IPS DF 19.7 (cell line): ENCODE results near the gene AXL.
"Not testable (repeated sequence)": the region's sequence is repeated elsewhere in the genome, so short reads cannot be mapped to it uniquely, and the experiment has no call there.

Experiments used
- DNase-seq: peaks from one replicate; pipeline ENCODE4 v3.0.0-alpha.2; 2013; ENCODE audit warnings: low read depth, low spot score

The AXL gene

GRCh38 chr19:41206926-41207750 lies 11.9 kb upstream of the AXL start:
- DNase-seq: no peak

GRCh38 chr19:41214161-41214560 lies 4.9 kb upstream of the AXL start:
- DNase-seq: no peak

GRCh38 chr19:41217741-41218140 lies 1.3 kb upstream of the AXL start:
- no peak for DNase-seq

GRCh38 chr19:41218249-41218614 lies 791 bp upstream of the AXL start:
- no peak for DNase-seq

- DNase-seq: no peak
These were observed 1.0 kb downstream of the AXL start for GRCh38 chr19:41219924-41220567.

GRCh38 chr19:41220811-41221210 lies 1.8 kb downstream of the AXL start:
- DNase-seq: no peak

GRCh38 chr19:41221514-41222205 lies 2.6 kb downstream of the AXL start:
- DNase-seq: no peak

GRCh38 chr19:41222240-41222639 lies 3.2 kb downstream of the AXL start:
- no peak for DNase-seq

- peak; percentile 86 for DNase-seq
These were observed 4.6 kb downstream of the AXL start for GRCh38 chr19:41223431-41224234.

GRCh38 chr19:41224632-41225031 lies 5.6 kb downstream of the AXL start:
- no peak for DNase-seq

GRCh38 chr19:41225238-41226052 lies 6.4 kb downstream of the AXL start:
- DNase-seq: no peak

- DNase-seq: no peak
These were observed 7.2 kb downstream of the AXL start for GRCh38 chr19:41226053-41226873.

GRCh38 chr19:41226874-41227390 lies 7.9 kb downstream of the AXL start:
- DNase-seq: no peak

GRCh38 chr19:41228486-41228885 lies 9.5 kb downstream of the AXL start:
- DNase-seq: no peak

- not testable (repeated sequence) for DNase-seq
These were observed 10.3 kb downstream of the AXL start for GRCh38 chr19:41229338-41229737.

- no peak for DNase-seq
These were observed 11.2 kb downstream of the AXL start for GRCh38 chr19:41230067-41230857.

GRCh38 chr19:41232686-41233085 lies 13.7 kb downstream of the AXL start:
- DNase-seq: no peak

GRCh38 chr19:41233748-41234240 lies 14.8 kb downstream of the AXL start:
- DNase-seq: no peak
